HG03095 (cell line): Measurements from ENCODE around the gene COL5A2.

Experiments
- ATAC-seq: cut with Tn5 transposase; IDR thresholded peaks from one replicate; pipeline ENCODE4 v1.9.1; 2021; ENCODE audit warnings: moderate library complexity; ENCODE audit not compliant: unreplicated experiment

COL5A2 gene

GRCh38 chr2:189109921-189110397, 69.6 kb downstream of the COL5A2 start:
- ATAC-seq = peak; percentile 93

GRCh38 chr2:189104934-189105333, 74.6 kb downstream of the COL5A2 start:
- no peak for ATAC-seq

GRCh38 chr2:189102735-189103134, 76.8 kb downstream of the COL5A2 start:
- no peak for ATAC-seq

GRCh38 chr2:189097934-189098333, 81.6 kb downstream of the COL5A2 start:
- no peak for ATAC-seq

- ATAC-seq = no peak
Measured at GRCh38 chr2:189096769-189097447, 82.7 kb downstream of the COL5A2 start.

GRCh38 chr2:189095101-189095500, 84.5 kb downstream of the COL5A2 start:
- no peak for ATAC-seq

- ATAC-seq = no peak
Measured at GRCh38 chr2:189092936-189093335, 86.6 kb downstream of the COL5A2 start.

GRCh38 chr2:189091253-189091652, 88.3 kb downstream of the COL5A2 start:
- ATAC-seq = no peak

- ATAC-seq = no peak
Measured at GRCh38 chr2:189088591-189089205, 90.9 kb downstream of the COL5A2 start.

GRCh38 chr2:189086710-189087109, 92.9 kb downstream of the COL5A2 start:
- no peak for ATAC-seq

GRCh38 chr2:189086250-189086649, 93.3 kb downstream of the COL5A2 start:
- no peak for ATAC-seq

- ATAC-seq = no peak
Measured at GRCh38 chr2:189083606-189084005, 96.0 kb downstream of the COL5A2 start.

GRCh38 chr2:189083106-189083505, 96.5 kb downstream of the COL5A2 start:
- no peak for ATAC-seq

GRCh38 chr2:189082376-189082975, 97.1 kb downstream of the COL5A2 start:
- no peak for ATAC-seq

- no peak for ATAC-seq
Measured at GRCh38 chr2:189076572-189076971, 103.0 kb downstream of the COL5A2 start.

- no peak for ATAC-seq
Measured at GRCh38 chr2:189076120-189076519, 103.4 kb downstream of the COL5A2 start.

GRCh38 chr2:189074506-189074905, 105.1 kb downstream of the COL5A2 start:
- ATAC-seq = no peak

GRCh38 chr2:189072036-189072435, 107.5 kb downstream of the COL5A2 start:
- no peak for ATAC-seq

- ATAC-seq = no peak
Measured at GRCh38 chr2:189069855-189070619, 109.5 kb downstream of the COL5A2 start.

- no peak for ATAC-seq
Measured at GRCh38 chr2:189066037-189066436, 113.5 kb downstream of the COL5A2 start.

- ATAC-seq = no peak
Measured at GRCh38 chr2:189060096-189060642, 119.4 kb downstream of the COL5A2 start.
